CD8-positive, alpha-beta memory T cell (primary cell): ENCODE measurements around the gene IRX4. TPM values are rescaled to one million over a fixed set of nuclear protein-coding genes. Genes with fewer than 3 reads are reported as not detected.

ENCODE experiments used
- CTCF ChIA-PET: fragments of 350-600 bp; sonication (Branson Sonifier 250); formaldehyde crosslinking; loops from one replicate; lab custom pipeline; 2021; ENCODE audit warnings: antibody characterized with exemption; lab: Charles Lee
- POLR2A ChIA-PET: fragments of 350-600 bp; sonication (Branson Sonifier 250); formaldehyde crosslinking; loops from one replicate; lab custom pipeline; 2021; ENCODE audit warnings: antibody characterized with exemption; lab: Charles Lee
- DNase-seq, 5 donors: peaks; one replicate each; pipeline versions ENCODE4 v3.0.0 to v3.0.0-alpha.2; 2020 to 2022; ENCODE audit warnings: mixed read lengths in 1 of 5
- H3K27ac ChIP-seq: one replicate; pipeline ENCODE4 v1.7.0; 2013; ENCODE audit warnings: low read depth, mild to moderate bottlenecking, low read length, moderate library complexity
- H3K27me3 ChIP-seq: 2 replicates; pipeline ENCODE4 v1.7.0; 2013; ENCODE audit warnings: low read length, mild to moderate bottlenecking; ENCODE audit not compliant: insufficient read depth, poor library complexity, severe bottlenecking
- H3K36me3 ChIP-seq: 2 replicates; pipeline ENCODE4 v1.7.0; 2013; ENCODE audit warnings: mild to moderate bottlenecking, low read length, moderate library complexity; ENCODE audit not compliant: insufficient read depth
- H3K4me1 ChIP-seq: 2 replicates; pipeline ENCODE4 v1.7.0; 2013; ENCODE audit warnings: mild to moderate bottlenecking, low read length, moderate library complexity; ENCODE audit not compliant: insufficient read depth
- H3K4me3 ChIP-seq: 2 replicates; pipeline ENCODE4 v1.7.0; 2013; ENCODE audit warnings: mild to moderate bottlenecking, low read length
- H3K9me3 ChIP-seq: 2 replicates; pipeline ENCODE4 v1.7.0; 2013; ENCODE audit warnings: mild to moderate bottlenecking, low read length
- H3K27ac Mint-ChIP-seq, 8 donors: one replicate each; pipeline ENCODE4 v1.8.0; 2020 to 2021; ENCODE audit warnings: mixed read lengths in 8 of 8, mild to moderate bottlenecking in 6 of 8, inconsistent platforms in 3 of 8, moderate library complexity in 3 of 8
- H3K27me3 Mint-ChIP-seq, 2 donors: one replicate each; pipeline ENCODE4 v1.8.0; 2020 to 2021; ENCODE audit warnings: mixed read lengths in 2 of 2, mild to moderate bottlenecking in 1 of 2, moderate library complexity in 1 of 2
- H3K36me3 Mint-ChIP-seq, 3 donors: one replicate each; pipeline ENCODE4 v1.8.0; 2020 to 2021; ENCODE audit warnings: mixed read lengths in 3 of 3, inconsistent platforms in 1 of 3, mild to moderate bottlenecking in 1 of 3
- H3K4me1 Mint-ChIP-seq, 3 donors: one replicate each; pipeline ENCODE4 v1.8.0; 2020 to 2021; ENCODE audit warnings: mixed read lengths in 3 of 3, inconsistent platforms in 1 of 3, mild to moderate bottlenecking in 1 of 3
- H3K4me3 Mint-ChIP-seq, 7 donors: one replicate each; pipeline ENCODE4 v1.8.0; 2020 to 2021; ENCODE audit warnings: mixed read lengths in 7 of 7, mild to moderate bottlenecking in 6 of 7, moderate library complexity in 4 of 7, inconsistent platforms in 2 of 7
- H3K9me3 Mint-ChIP-seq, 5 donors: one replicate each; pipeline ENCODE4 v1.8.0; 2020 to 2022; ENCODE audit warnings: mixed read lengths in 5 of 5, mild to moderate bottlenecking in 3 of 5, moderate library complexity in 2 of 5, inconsistent platforms in 1 of 5
- polyA plus RNA-seq: library from polyadenylated mRNA; unstranded; fragments of 300-500 nt; fragmentation: Illumina TruSeq; gene quantifications from one replicate; pipeline ENCODE4 v1.2.3, GENCODE V29; 2021
- total RNA-seq, 2 experiments: library from RNA; stranded (reverse); gene quantifications; one replicate each; pipeline ENCODE4 v1.2.3, GENCODE V29; 2021

The IRX4 gene
- total RNA-seq, result not detected
- not detected for polyA plus RNA-seq

- DNase-seq, result no peak
- H3K27me3 Mint-ChIP-seq, result peaks cover 38 to 40% of the 10 kb centered on the region in 2 donors
- H3K4me3 Mint-ChIP-seq, result peak within 1 kb of the TSS in 4 of 7 donors; percentile 19 to 79 (median 22)
- no peak within 1 kb of the TSS for H3K27ac Mint-ChIP-seq
- no peak within 1 kb of the TSS for H3K27ac ChIP-seq
- no peaks in the 10 kb centered on the region for H3K9me3 ChIP-seq
- CTCF ChIA-PET, result no interaction called here
- H3K4me1 Mint-ChIP-seq, result peaks cover 5 to 11% (median 8%) of the 10 kb centered on the region in 3 donors
- peaks cover 0 to 2% (median 0%) of the 10 kb centered on the region in 5 donors for H3K9me3 Mint-ChIP-seq
- H3K4me1 ChIP-seq, result no peaks in the 10 kb centered on the region
- no peak within 1 kb of the TSS for H3K4me3 ChIP-seq
- H3K27me3 ChIP-seq, result peaks cover 11% of the 10 kb centered on the region
- POLR2A ChIA-PET, result no interaction called here
- no peaks in the 10 kb centered on the region for H3K36me3 ChIP-seq
- H3K36me3 Mint-ChIP-seq, result no peaks in the 10 kb centered on the region
These were observed at the start of gene IRX4 for GRCh38 chr5:1882337-1883119. IRX4 (minus strand) TSS chr5:1882925; CDS start chr5:1882647, 278 bp downstream.

- ChIA-PET POLR2A (no interaction called here), CTCF (no interaction called here)
- H3K9me3 ChIP-seq, result no peaks in the 10 kb centered on the region
- H3K27me3 Mint-ChIP-seq, result peaks cover 27 to 49% of the 10 kb centered on the region in 2 donors
- no peak for DNase-seq
- H3K27ac ChIP-seq, result no peak overlapping the region
- H3K36me3 Mint-ChIP-seq, result no peaks in the 10 kb centered on the region
- H3K4me1 ChIP-seq, result no peaks in the 10 kb centered on the region
- no peak overlapping the region for H3K27ac Mint-ChIP-seq
- H3K36me3 ChIP-seq, result no peaks in the 10 kb centered on the region
- no peaks in the 10 kb centered on the region for H3K27me3 ChIP-seq
- no peak overlapping the region for H3K4me3 ChIP-seq
- no peaks in the 10 kb centered on the region for H3K9me3 Mint-ChIP-seq
- peaks cover 0 to 3% (median 2%) of the 10 kb centered on the region in 3 donors for H3K4me1 Mint-ChIP-seq
- H3K4me3 Mint-ChIP-seq, result no peak overlapping the region
These were observed 49.0 kb upstream of the IRX4 start for GRCh38 chr5:1931604-1932231.

GRCh38 chr5:1930880-1931603 lies 48.3 kb upstream of the IRX4 start:
- H3K4me1 ChIP-seq, result no peaks in the 10 kb centered on the region
- no peak overlapping the region for H3K27ac ChIP-seq
- Mint-ChIP-seq H3K4me1 (peaks cover 0 to 3% (median 2%) of the 10 kb centered on the region in 3 donors), H3K4me3 (no peak overlapping the region), H3K9me3 (no peaks in the 10 kb centered on the region), H3K36me3 (no peaks in the 10 kb centered on the region), H3K27ac (no peak overlapping the region), H3K27me3 (peaks cover 23 to 43% of the 10 kb centered on the region in 2 donors)
- H3K4me3 ChIP-seq, result no peak overlapping the region
- H3K9me3 ChIP-seq, result no peaks in the 10 kb centered on the region
- ChIA-PET POLR2A (no interaction called here), CTCF (no interaction called here)
- H3K27me3 ChIP-seq, result no peaks in the 10 kb centered on the region
- no peaks in the 10 kb centered on the region for H3K36me3 ChIP-seq
- DNase-seq, result no peak

GRCh38 chr5:1930501-1930879 lies 47.8 kb upstream of the IRX4 start:
- H3K36me3 ChIP-seq, result no peaks in the 10 kb centered on the region
- no peaks in the 10 kb centered on the region for H3K36me3 Mint-ChIP-seq
- H3K27me3 Mint-ChIP-seq, result peaks cover 22 to 39% of the 10 kb centered on the region in 2 donors
- no peak for DNase-seq
- H3K27me3 ChIP-seq, result no peaks in the 10 kb centered on the region
- H3K4me1 ChIP-seq, result no peaks in the 10 kb centered on the region
- no peaks in the 10 kb centered on the region for H3K9me3 Mint-ChIP-seq
- ChIA-PET CTCF (no interaction called here), POLR2A (no interaction called here)
- no peak overlapping the region for H3K4me3 Mint-ChIP-seq
- H3K4me1 Mint-ChIP-seq, result peaks cover 0 to 3% (median 2%) of the 10 kb centered on the region in 3 donors
- no peaks in the 10 kb centered on the region for H3K9me3 ChIP-seq
- H3K27ac ChIP-seq, result no peak overlapping the region
- no peak overlapping the region for H3K27ac Mint-ChIP-seq
- no peak overlapping the region for H3K4me3 ChIP-seq

- no peak overlapping the region for H3K27ac ChIP-seq
- no peak overlapping the region for H3K27ac Mint-ChIP-seq
- no peaks in the 10 kb centered on the region for H3K4me1 ChIP-seq
- H3K9me3 Mint-ChIP-seq, result no peaks in the 10 kb centered on the region
- ChIA-PET POLR2A (no interaction called here), CTCF (no interaction called here)
- H3K36me3 ChIP-seq, result no peaks in the 10 kb centered on the region
- no peaks in the 10 kb centered on the region for H3K36me3 Mint-ChIP-seq
- peaks cover 19 to 29% of the 10 kb centered on the region in 2 donors for H3K27me3 Mint-ChIP-seq
- no peak for DNase-seq
- no peak overlapping the region for H3K4me3 ChIP-seq
- no peaks in the 10 kb centered on the region for H3K9me3 ChIP-seq
- no peak overlapping the region for H3K4me3 Mint-ChIP-seq
- no peaks in the 10 kb centered on the region for H3K27me3 ChIP-seq
- H3K4me1 Mint-ChIP-seq, result peaks cover 0 to 3% (median 2%) of the 10 kb centered on the region in 3 donors
These were observed 46.6 kb upstream of the IRX4 start for GRCh38 chr5:1929108-1929991.

- H3K9me3 Mint-ChIP-seq, result no peaks in the 10 kb centered on the region
- no peaks in the 10 kb centered on the region for H3K36me3 Mint-ChIP-seq
- peaks cover 8 to 11% of the 10 kb centered on the region in 2 donors for H3K27me3 Mint-ChIP-seq
- no peaks in the 10 kb centered on the region for H3K9me3 ChIP-seq
- CTCF ChIA-PET, result no interaction called here
- DNase-seq, result no peak
- no peak overlapping the region for H3K4me3 Mint-ChIP-seq
- no peaks in the 10 kb centered on the region for H3K27me3 ChIP-seq
- no peak overlapping the region for H3K4me3 ChIP-seq
- H3K27ac ChIP-seq, result no peak overlapping the region
- H3K4me1 ChIP-seq, result no peaks in the 10 kb centered on the region
- H3K4me1 Mint-ChIP-seq, result peaks cover 0 to under 1% (median 0%) of the 10 kb centered on the region in 3 donors
- H3K36me3 ChIP-seq, result no peaks in the 10 kb centered on the region
- POLR2A ChIA-PET, result no interaction called here
- no peak overlapping the region for H3K27ac Mint-ChIP-seq
These were observed 44.0 kb upstream of the IRX4 start for GRCh38 chr5:1926471-1927341.

GRCh38 chr5:1926071-1926440 lies 43.3 kb upstream of the IRX4 start:
- Histone ChIP-seq H3K9me3 (no peaks in the 10 kb centered on the region), H3K4me3 (no peak overlapping the region), H3K27ac (no peak overlapping the region), H3K36me3 (no peaks in the 10 kb centered on the region), H3K27me3 (no peaks in the 10 kb centered on the region), H3K4me1 (no peaks in the 10 kb centered on the region)
- Mint-ChIP-seq H3K36me3 (no peaks in the 10 kb centered on the region), H3K9me3 (no peaks in the 10 kb centered on the region), H3K27ac (no peak overlapping the region), H3K4me3 (no peak overlapping the region), H3K27me3 (peaks cover 8 to 15% of the 10 kb centered on the region in 2 donors), H3K4me1 (no peaks in the 10 kb centered on the region)
- CTCF ChIA-PET, result no interaction called here
- POLR2A ChIA-PET, result no interaction called here
- DNase-seq, result no peak
